ENCODE measurements around the gene GIPC2. TPM values are rescaled to one million over a fixed set of nuclear protein-coding genes. Genes with fewer than 3 reads are reported as not detected.
"Not testable (repeated sequence)": the region's sequence is repeated elsewhere in the genome, so short reads cannot be mapped to it uniquely, and the experiment has no call there.

Gene GIPC2
- total RNA-seq, 2 donors from 2014 or later, result 30.5 to 32.4 TPM

- no peak for DNase-seq
- no peak for ATAC-seq
- intact Hi-C loops (cut with DNase I, micrococcal nuclease), result no loop called here
Observed at GRCh38 chr1:78088015-78088414, 42.2 kb downstream of the GIPC2 start.

- intact Hi-C loops (cut with DNase I, micrococcal nuclease), result no loop called here
- ATAC-seq (no peak), DNase-seq (no peak)
Observed at GRCh38 chr1:78088486-78088885, 42.7 kb downstream of the GIPC2 start.

GRCh38 chr1:78089010-78089409, 43.2 kb downstream of the GIPC2 start:
- intact Hi-C loops (cut with DNase I, micrococcal nuclease), result no loop called here
- DNase-seq (no peak), ATAC-seq (no peak)

GRCh38 chr1:78090472-78091133, 44.8 kb downstream of the GIPC2 start:
- no peak for ATAC-seq
- DNase-seq, result no peak
- intact Hi-C loops (cut with DNase I, micrococcal nuclease), result no loop called here

- DNase-seq, result no peak
- no peak for ATAC-seq
- intact Hi-C loops (cut with DNase I, micrococcal nuclease), result no loop called here
Observed at GRCh38 chr1:78091215-78091813, 45.5 kb downstream of the GIPC2 start.

- no peak for DNase-seq
- no peak for ATAC-seq
- intact Hi-C loops (cut with DNase I, micrococcal nuclease), result no loop called here
Observed at GRCh38 chr1:78091886-78092285, 46.1 kb downstream of the GIPC2 start.

GRCh38 chr1:78092643-78093042, 46.9 kb downstream of the GIPC2 start:
- intact Hi-C loops (cut with DNase I, micrococcal nuclease), result no loop called here
- no peak for ATAC-seq
- no peak for DNase-seq

- intact Hi-C loops (cut with DNase I, micrococcal nuclease), result no loop called here
- DNase-seq, result no peak
Observed at GRCh38 chr1:78093560-78093959, 47.8 kb downstream of the GIPC2 start.

GRCh38 chr1:78094639-78095038, 48.9 kb downstream of the GIPC2 start:
- DNase-seq (no peak), ATAC-seq (no peak)
- intact Hi-C loops (cut with DNase I, micrococcal nuclease), result no loop called here

More at GRCh38 chr1:78093560-78093959, 47.8 kb downstream of the GIPC2 start:
- no peak for ATAC-seq

- DNase-seq, result no peak
- intact Hi-C loops (cut with DNase I, micrococcal nuclease), result no loop called here
Observed at GRCh38 chr1:78095593-78095992, 49.8 kb downstream of the GIPC2 start.

GRCh38 chr1:78096017-78096416, 50.3 kb downstream of the GIPC2 start:
- intact Hi-C loops (cut with DNase I, micrococcal nuclease), result no loop called here
- DNase-seq (no peak), ATAC-seq (no peak)

More at GRCh38 chr1:78095593-78095992, 49.8 kb downstream of the GIPC2 start:
- no peak for ATAC-seq

- ATAC-seq (no peak), DNase-seq (no peak)
- intact Hi-C loops (cut with DNase I, micrococcal nuclease), result no loop called here
Observed at GRCh38 chr1:78096976-78097375, 51.2 kb downstream of the GIPC2 start.

GRCh38 chr1:78101051-78101450, 55.3 kb downstream of the GIPC2 start:
- ATAC-seq (no peak), DNase-seq (no peak)
- intact Hi-C loops (cut with DNase I, micrococcal nuclease), result no loop called here

- ATAC-seq, result peak; percentile 95
- DNase-seq, result peak; percentile 16 to 29
- intact Hi-C loops (cut with DNase I, micrococcal nuclease), result no loop called here
Observed at GRCh38 chr1:78101514-78101913, 55.7 kb downstream of the GIPC2 start.

- intact Hi-C loops (cut with DNase I, micrococcal nuclease), result no loop called here
- DNase-seq (no peak), ATAC-seq (no peak)
Observed at GRCh38 chr1:78102082-78102481, 56.3 kb downstream of the GIPC2 start.

- intact Hi-C loops (cut with DNase I, micrococcal nuclease), result no loop called here
- DNase-seq (no peak), ATAC-seq (no peak)
Observed at GRCh38 chr1:78102916-78103315, 57.1 kb downstream of the GIPC2 start.

GRCh38 chr1:78104322-78104721, 58.6 kb downstream of the GIPC2 start:
- intact Hi-C loops (cut with DNase I, micrococcal nuclease), result no loop called here
- DNase-seq (no peak), ATAC-seq (no peak)

- ATAC-seq, DNase-seq: not testable (repeated sequence)
- intact Hi-C loops (cut with DNase I, micrococcal nuclease), result loop anchor here in 1 of 2 donors (10.0 kb wide), 1 partner anchor 135 kb away; the partner anchor contains the start of gene FUBP1
Observed at GRCh38 chr1:78109659-78110058, 63.9 kb downstream of the GIPC2 start.

GRCh38 chr1:78113156-78113916, 67.6 kb downstream of the GIPC2 start:
- DNase-seq (no peak), ATAC-seq (no peak)
- intact Hi-C loops (cut with DNase I, micrococcal nuclease), result loop anchor here in 1 of 2 donors (10.0 kb wide), 1 partner anchor 139 kb away; the partner anchor contains the start of gene FUBP1

Measured in left colon (tissue), 2 donors.